Measurements from ENCODE around the gene NTM.

NTM gene

DNA sequence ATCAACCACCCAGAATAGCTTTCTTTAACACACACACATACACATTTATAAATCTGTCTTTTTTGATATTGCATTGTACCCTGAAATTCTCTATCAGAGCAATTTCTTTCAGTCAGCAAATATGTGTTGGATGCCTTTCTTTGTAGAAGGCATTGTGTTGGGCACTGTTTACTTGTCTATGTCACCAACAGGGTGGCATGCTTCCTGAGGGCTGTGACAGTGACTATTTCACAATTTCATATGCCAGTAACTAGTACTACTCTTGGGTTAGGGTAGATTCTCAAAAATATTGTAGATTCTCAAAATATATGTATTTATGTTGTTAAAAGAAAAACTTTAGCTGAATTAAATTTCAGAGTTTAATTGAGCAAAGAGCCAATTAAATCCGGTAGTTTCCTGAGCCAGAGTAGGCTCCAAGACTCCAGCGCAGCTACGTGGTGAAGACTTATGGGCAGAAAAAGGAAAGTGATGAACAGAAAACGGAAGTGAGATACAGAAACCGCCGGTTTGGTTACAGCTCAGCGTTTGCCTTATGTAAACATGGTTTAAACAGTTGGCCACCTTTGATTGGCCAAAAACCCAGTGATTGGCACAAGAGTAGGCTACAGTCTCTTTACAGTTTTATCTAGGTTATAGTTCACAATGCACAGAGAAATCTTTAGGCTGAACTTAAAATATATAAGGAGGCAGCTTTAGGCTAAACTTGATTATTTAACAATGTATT, 723.3 kb downstream of the NTM start:
- no peak for DNase-seq (ENCODE audit: low read depth in 2 of 2, low spot score in 1 of 2)

- DNase-seq (ENCODE audit: low read depth in 2 of 2, low spot score in 1 of 2) = no peak
Observed at GRCh38 chr11:132094598-132094997, 724.2 kb downstream of the NTM start.

- no peak for DNase-seq (ENCODE audit: low read depth in 2 of 2, low spot score in 1 of 2)
Observed at GRCh38 chr11:132095230-132096131, 725.1 kb downstream of the NTM start.

GRCh38 chr11:132096132-132096825, 725.9 kb downstream of the NTM start:
- no peak for DNase-seq (ENCODE audit: low read depth in 2 of 2, low spot score in 1 of 2)

GRCh38 chr11:132099692-132100091, 729.3 kb downstream of the NTM start:
- DNase-seq (ENCODE audit: low read depth in 2 of 2, low spot score in 1 of 2) = no peak

DNA sequence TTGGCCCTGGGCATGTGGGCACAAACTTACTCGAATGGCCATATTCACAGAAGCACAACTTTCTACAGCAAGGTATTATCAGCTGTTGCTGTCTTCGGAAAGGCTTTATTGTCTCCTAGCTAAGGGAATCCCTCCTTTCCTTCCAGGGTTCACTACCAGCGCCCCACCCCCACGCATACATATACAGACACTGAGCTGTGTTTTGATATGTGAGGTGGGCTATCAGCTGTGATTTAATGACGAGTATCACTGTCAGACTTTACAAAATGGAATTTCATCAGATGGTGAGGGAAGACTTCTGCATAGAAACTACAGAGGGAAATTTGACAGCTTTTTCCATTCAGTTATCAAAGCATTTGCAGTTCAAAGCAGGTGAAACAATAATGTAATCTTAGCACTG, 730.2 kb downstream of the NTM start:
- DNase-seq (ENCODE audit: low read depth in 2 of 2, low spot score in 1 of 2) = no peak

- DNase-seq (ENCODE audit: low read depth in 2 of 2, low spot score in 1 of 2) = no peak
Observed at GRCh38 chr11:132101881-132102280, 731.5 kb downstream of the NTM start.

- DNase-seq (ENCODE audit: low read depth in 2 of 2, low spot score in 1 of 2) = no peak
Observed at GRCh38 chr11:132103021-132103420, 732.6 kb downstream of the NTM start.

GRCh38 chr11:132106096-132106982, 735.9 kb downstream of the NTM start:
- no peak for DNase-seq (ENCODE audit: low read depth in 2 of 2, low spot score in 1 of 2)

GRCh38 chr11:132111316-132111715, 740.9 kb downstream of the NTM start:
- DNase-seq (ENCODE audit: low read depth in 2 of 2, low spot score in 1 of 2) = no peak

- no peak for DNase-seq (ENCODE audit: low read depth in 2 of 2, low spot score in 1 of 2)
Observed at GRCh38 chr11:132111838-132112237, 741.4 kb downstream of the NTM start.

GRCh38 chr11:132112846-132113245, 742.4 kb downstream of the NTM start:
- DNase-seq (ENCODE audit: low read depth in 2 of 2, low spot score in 1 of 2) = no peak

- DNase-seq (ENCODE audit: low read depth in 2 of 2, low spot score in 1 of 2) = no peak
Observed at GRCh38 chr11:132114185-132114584, 743.8 kb downstream of the NTM start.

DNA sequence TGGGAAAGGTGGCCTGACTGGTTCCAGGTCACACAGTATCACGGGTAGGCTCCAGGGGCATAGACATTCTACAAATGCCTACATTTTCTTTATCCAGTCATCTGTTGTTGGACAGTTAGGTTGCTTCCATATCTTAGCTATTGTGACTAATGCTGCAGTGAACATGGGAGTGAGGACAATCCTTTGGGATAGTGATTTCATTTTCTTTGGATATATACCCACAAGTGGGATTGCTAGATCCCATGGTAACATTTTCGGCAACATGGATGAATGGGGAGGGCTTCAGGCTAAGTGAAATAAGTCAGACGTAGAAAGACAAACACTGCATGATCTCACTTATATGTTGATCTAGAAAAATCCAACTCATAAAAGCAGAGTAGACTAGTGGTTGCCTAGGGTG, 744.3 kb downstream of the NTM start:
- no peak for DNase-seq (ENCODE audit: low read depth in 2 of 2, low spot score in 1 of 2)

DNA sequence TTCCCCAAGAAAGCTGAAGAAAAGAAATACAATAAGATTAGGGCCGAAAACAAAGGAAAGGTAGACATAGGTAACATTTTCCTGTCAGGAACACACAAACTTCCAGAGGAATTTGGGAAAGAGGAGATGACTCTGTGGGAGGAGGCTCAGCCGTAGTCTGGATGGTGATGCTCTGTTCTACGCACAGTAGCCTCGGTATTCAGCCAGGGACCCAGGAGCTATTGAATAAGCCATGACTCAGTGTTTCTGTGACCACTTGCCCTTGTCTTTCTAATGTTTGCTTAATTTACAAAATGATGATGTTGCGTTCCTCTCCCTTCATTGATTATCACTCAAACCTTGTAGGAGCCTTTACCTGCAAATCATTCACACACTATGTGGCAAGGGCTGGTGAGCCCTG, 745.0 kb downstream of the NTM start:
- no peak for DNase-seq (ENCODE audit: low read depth in 2 of 2, low spot score in 1 of 2)

DNA sequence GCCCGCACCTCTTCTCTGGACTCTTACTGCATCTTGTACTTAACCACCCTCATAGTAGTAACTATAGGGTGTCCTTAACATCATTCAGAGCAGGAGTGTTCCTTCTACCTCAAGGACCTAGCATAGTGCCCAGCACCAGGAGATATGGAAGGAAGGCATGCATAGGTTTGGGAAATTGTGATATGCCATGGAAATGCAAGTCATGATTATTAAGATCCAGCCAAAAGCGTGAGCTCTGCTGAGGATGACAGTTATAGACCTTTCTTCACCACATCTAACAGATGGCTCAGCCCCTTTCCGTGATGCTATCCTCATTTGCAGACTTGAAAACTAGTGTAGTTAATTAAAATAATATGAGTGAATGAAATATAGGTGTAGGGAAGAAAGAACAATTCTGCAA, 746.1 kb downstream of the NTM start:
- DNase-seq (ENCODE audit: low read depth in 2 of 2, low spot score in 1 of 2) = no peak

DNA sequence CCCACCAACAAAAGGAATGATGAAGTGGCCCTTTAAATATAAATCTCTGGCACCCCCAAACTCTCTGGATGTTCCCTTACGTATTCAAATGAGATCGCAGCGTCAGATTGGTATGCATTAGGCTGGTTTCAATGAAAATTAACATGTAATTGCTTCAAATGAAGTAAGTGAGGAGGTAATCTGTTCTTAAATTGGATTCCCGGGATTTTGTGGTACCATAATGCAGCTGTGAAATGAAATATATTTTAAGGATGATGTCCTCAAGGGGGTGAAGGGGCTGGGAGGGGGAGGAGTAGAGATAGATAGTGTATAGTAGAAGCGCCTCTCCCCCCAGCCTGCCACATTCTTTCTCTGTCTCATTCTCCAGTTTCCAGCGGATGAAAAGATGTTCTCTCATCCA, 748.2 kb downstream of the NTM start:
- DNase-seq (ENCODE audit: low read depth in 2 of 2, low spot score in 1 of 2) = no peak

DNA sequence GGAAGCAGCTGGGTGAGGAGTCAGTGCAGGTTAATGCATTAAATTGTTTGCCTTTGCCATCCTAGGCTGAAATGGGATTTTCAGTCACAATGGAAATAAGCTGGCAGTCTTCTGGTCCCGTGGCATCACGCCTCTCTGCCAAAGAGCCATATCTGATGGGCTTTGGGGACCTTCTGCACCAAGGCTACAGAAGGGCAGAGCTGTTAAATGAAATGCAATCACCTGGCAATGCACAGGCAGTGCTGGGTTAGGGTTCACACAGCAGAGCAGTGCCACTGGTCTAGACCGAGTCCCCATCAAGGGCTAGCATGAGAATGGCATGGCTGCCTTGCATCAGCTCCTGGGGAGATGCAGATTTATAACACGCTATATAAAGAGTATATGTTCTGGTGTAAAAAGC, 749.2 kb downstream of the NTM start:
- DNase-seq (ENCODE audit: low read depth in 2 of 2, low spot score in 1 of 2) = no peak

GRCh38 chr11:132122735-132123134, 752.3 kb downstream of the NTM start:
- no peak for DNase-seq (ENCODE audit: low read depth in 2 of 2, low spot score in 1 of 2)

DNA sequence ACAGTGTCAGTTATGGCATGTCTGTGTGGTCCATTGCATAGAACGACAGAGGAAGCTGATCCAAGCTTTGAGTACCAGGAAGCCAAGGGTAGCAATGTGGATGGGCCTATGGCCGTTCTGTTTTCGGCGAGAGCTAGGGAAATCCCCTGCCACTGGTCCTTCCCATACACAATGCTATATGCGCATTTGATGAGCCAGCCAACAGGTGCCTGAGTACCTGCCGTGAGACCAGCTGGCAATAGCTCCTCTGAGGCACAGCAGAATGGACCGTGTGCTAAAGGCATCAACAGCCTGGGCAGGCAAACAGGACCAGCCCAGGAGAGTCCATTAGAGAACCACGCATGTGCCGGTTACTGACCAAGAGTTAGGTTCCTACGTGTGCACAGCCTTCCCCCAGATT, 753.0 kb downstream of the NTM start:
- no peak for DNase-seq (ENCODE audit: low read depth in 2 of 2, low spot score in 1 of 2)
